ENCODE data around the gene ALPI.
A peak's percentile ranks its signal among the peaks of the same experiment; 100 is the strongest.
"Not testable (repeated sequence)": the region's sequence is repeated elsewhere in the genome, so short reads cannot be mapped to it uniquely, and the experiment has no call there.

ALPI gene

DNA sequence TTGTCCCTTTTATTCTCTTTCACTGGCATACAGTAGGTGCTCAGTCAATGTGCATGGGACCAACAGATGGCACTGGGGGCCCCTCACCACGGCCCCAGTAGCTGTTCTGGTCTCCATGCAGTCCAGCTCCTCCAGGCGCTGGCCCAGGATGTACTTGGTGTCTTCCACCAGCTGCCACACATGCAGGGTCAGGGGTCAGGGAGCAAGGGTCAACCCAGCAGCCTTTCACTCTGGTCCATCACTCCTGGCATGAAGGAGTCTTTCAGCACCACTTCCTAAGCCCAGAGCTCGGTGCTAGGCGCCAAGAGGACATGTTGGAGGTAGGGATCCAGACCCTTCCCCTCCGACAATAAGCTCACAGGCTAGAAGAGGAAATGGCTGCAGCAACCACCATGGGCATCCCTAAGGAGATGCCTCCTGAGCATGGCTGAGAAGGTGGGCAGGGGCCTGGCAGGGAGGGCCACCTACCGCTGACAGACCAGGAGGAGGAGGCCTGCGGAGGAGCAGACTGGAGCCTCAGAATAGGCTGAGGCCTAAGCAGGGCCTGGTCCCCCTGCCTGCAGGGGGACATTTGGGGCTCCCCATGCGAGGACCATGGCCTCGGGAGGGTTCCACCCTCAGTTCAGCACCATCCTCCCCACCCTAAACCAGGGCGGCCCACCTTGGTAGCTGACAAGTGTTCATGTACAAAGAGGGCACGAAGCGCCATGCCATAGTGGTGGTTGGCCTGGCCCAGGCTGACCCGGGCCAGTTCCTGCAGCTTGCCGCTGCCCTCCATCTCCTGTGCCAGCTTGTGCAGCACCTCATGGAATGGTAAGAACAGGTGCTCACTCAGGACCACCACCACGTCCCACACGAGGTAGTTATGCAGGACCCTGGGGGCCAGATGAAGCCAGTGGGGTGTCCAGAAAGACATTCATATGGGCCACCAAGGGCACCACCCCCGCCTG is 39.2 kb upstream of the ALPI start:
- H3K9ac ChIP-seq (ENCODE audit: low read length), result no peak overlapping the region
- H3K4me1 ChIP-seq (ENCODE audit: insufficient read depth, low read length), result no peaks in the 10 kb centered on the region
- H3K27ac ChIP-seq (ENCODE audit: low read depth, low read length), result no peak overlapping the region
- peaks cover 0 to 46% of the 10 kb centered on the region in 2 donors for H3K27me3 ChIP-seq (ENCODE audit: control insufficient read depth in 1 of 2, insufficient read depth in 2 of 2, low read length in 2 of 2)
- H3K36me3 ChIP-seq (ENCODE audit: insufficient read depth, low read length), result no peaks in the 10 kb centered on the region
- H3K9me3 ChIP-seq (ENCODE audit: low read length), result no peaks in the 10 kb centered on the region
- H3K4me3 ChIP-seq (ENCODE audit: low read depth in 1 of 2, low read length in 2 of 2), result no peak overlapping the region

DNA sequence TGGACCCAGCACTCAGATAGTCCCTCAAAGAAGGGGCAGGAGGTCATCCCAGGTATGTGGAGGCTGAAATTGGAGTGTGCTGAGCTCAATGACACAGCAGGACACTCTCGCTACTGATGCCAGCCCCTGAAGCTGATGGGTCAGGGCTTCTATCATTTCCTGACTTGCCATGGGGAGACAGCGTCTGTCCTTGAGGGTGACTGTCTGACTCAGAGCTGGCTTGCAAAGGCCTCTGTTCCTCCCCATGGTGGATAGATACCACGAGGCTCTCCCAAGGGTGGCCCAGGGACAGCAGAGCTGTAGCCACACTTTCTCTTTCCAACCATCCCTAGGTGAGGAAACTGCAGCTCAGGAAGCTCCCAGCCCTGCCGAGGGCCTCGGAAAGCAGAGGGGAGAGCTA is 38.5 kb upstream of the ALPI start:
- Histone ChIP-seq H3K27me3 (ENCODE audit: control insufficient read depth in 1 of 2, insufficient read depth in 2 of 2, low read length in 2 of 2) (peaks cover 0 to 46% of the 10 kb centered on the region in 2 donors), H3K4me1 (ENCODE audit: insufficient read depth, low read length) (no peaks in the 10 kb centered on the region), H3K36me3 (ENCODE audit: insufficient read depth, low read length) (no peaks in the 10 kb centered on the region), H3K4me3 (ENCODE audit: low read depth in 1 of 2, low read length in 2 of 2) (no peak overlapping the region), H3K9me3 (ENCODE audit: low read length) (peaks cover 4% of the 10 kb centered on the region), H3K9ac (ENCODE audit: low read length) (no peak overlapping the region), H3K27ac (ENCODE audit: low read depth, low read length) (no peak overlapping the region)

DNA sequence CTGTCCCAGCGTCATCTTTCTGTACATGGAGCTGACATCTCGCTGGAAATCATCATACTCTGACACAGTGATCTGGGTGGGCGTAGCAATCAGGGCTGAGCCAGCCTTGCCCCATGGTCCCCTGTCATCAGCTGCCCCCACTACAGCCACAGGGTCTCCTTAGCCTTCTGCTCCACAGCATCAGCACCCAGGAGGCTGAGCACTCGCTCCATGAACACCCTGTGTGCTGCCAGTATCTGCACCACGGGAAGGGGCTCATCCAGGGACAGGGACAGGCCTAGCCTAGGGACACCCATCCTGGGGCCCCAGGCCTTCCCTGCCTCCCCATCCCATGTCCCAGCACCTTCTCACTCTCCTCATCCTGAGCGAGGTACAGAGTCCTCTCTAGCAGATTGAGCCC is 37.9 kb upstream of the ALPI start:
- no peak overlapping the region for H3K4me3 ChIP-seq (ENCODE audit: low read depth in 1 of 2, low read length in 2 of 2)
- H3K9me3 ChIP-seq (ENCODE audit: low read length), result peaks cover 7% of the 10 kb centered on the region
- H3K4me1 ChIP-seq (ENCODE audit: insufficient read depth, low read length), result no peaks in the 10 kb centered on the region
- H3K36me3 ChIP-seq (ENCODE audit: insufficient read depth, low read length), result no peaks in the 10 kb centered on the region
- peaks cover 0 to 46% of the 10 kb centered on the region in 2 donors for H3K27me3 ChIP-seq (ENCODE audit: control insufficient read depth in 1 of 2, insufficient read depth in 2 of 2, low read length in 2 of 2)
- no peak overlapping the region for H3K9ac ChIP-seq (ENCODE audit: low read length)
- H3K27ac ChIP-seq (ENCODE audit: low read depth, low read length), result no peak overlapping the region

DNA sequence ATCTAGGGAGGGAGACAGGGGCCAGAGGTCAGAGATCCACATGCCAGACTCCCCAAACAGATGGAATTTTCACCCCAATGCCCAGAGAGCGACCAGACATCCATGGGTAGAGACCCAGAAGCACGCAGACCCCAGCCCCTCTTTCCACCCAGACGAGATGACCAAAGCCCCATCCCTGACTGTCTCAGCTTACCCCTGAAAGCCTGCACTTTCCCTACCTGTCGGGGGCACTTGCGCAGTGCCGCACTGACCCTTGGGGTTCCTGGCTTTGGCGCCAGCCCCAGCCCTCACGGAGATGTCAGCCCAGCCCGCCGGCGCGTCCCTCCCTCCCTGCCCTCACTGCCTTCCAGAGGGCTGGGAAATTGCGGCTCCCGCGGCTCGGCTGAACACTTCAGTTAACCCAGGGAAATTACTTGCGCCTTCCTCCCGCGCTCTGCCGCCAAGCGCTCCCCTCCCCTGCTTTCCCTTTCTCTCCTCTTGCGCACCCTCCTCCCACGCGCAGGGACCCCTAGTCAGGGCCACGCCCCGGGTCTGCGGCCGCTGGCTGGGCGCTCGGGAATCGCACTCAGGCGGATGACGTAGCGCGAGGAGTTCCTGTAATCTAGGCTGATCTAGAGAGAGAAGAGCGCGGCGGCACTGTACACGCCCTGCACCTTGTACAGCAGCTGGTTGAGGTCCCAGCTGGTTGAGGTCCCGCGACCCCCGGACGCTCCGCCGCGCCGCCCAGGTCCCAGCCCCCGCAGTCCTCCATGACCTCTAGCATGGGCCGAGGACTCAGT is 37.3 kb upstream of the ALPI start:
- Histone ChIP-seq H3K9me3 (ENCODE audit: low read length) (peaks cover 7% of the 10 kb centered on the region), H3K27me3 (ENCODE audit: control insufficient read depth in 1 of 2, insufficient read depth in 2 of 2, low read length in 2 of 2) (peaks cover 0 to 46% of the 10 kb centered on the region in 2 donors), H3K4me3 (ENCODE audit: low read depth in 1 of 2, low read length in 2 of 2) (peak overlapping the region in 1 of 2 donors; percentile 34), H3K9ac (ENCODE audit: low read length) (no peak overlapping the region), H3K4me1 (ENCODE audit: insufficient read depth, low read length) (no peaks in the 10 kb centered on the region), H3K36me3 (ENCODE audit: insufficient read depth, low read length) (no peaks in the 10 kb centered on the region), H3K27ac (ENCODE audit: low read depth, low read length) (no peak overlapping the region)

DNA sequence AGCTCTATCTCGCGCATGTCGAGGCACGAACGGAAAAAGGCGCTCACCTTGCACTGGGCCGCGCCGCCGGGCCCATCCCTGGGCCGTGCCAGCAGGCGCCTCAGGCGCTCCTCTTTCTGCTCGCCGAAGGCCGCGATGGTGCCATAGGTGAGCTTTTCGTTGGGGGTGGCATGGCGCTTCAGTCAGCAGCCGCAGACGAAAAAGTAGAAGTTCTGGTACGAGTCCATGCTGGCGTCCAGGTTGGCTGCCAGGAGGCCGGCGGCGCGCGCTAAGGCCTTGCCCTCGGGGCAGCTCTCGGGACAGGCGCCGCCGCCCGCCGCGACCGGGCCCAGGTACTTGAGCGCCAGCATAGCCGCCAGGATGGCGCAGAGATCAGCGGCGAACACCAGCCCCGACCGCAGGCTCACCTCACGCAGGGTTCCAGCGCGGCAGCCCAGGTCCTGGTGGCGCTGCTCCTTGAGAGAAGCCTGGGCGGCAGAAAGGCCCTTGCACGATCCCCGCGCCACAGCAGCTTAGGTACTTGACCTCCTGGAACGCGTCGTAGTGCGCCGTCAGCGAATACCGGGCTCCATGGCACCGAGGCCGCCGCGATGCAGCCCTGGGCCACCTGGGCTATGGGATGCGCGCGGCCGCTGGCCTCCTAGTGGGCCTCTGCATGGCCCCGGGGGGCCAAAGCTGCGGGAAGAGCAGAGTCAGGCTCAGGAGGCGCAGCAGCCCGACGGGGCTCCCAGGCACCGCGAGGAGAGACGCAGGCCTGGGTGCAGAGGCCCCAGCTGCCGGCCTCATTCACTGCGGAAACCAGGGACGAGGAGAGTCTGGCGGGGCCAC is 36.5 kb upstream of the ALPI start:
- H3K36me3 ChIP-seq (ENCODE audit: insufficient read depth, low read length), result no peaks in the 10 kb centered on the region
- H3K27me3 ChIP-seq (ENCODE audit: control insufficient read depth in 1 of 2, insufficient read depth in 2 of 2, low read length in 2 of 2), result peaks cover 0 to 46% of the 10 kb centered on the region in 2 donors
- no peak overlapping the region for H3K27ac ChIP-seq (ENCODE audit: low read depth, low read length)
- H3K4me3 ChIP-seq (ENCODE audit: low read depth in 1 of 2, low read length in 2 of 2), result peak overlapping the region in 1 of 2 donors; percentile 34
- peaks cover 7% of the 10 kb centered on the region for H3K9me3 ChIP-seq (ENCODE audit: low read length)
- H3K4me1 ChIP-seq (ENCODE audit: insufficient read depth, low read length), result no peaks in the 10 kb centered on the region
- H3K9ac ChIP-seq (ENCODE audit: low read length), result no peak overlapping the region

DNA sequence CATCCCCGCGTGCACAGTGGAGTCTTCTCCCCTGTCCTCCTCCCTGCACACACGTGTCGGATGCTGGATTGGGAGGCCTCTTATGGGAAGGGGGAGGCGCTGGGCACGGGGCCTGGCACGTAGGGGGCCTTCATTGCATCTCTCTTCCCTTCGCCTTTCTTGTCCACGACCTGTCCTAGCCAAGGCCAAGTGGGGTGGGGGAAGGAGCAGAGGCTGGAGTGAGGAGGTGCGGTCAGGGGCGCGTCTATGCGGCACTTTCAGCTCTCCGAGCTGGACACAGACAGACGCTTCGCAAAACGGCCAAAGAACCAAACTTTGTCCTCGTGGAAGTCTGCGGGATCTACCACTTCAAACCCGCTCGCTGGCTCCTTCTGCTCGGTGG is 35.9 kb upstream of the ALPI start:
- H3K4me1 ChIP-seq (ENCODE audit: insufficient read depth, low read length), result no peaks in the 10 kb centered on the region
- H3K27me3 ChIP-seq (ENCODE audit: control insufficient read depth in 1 of 2, insufficient read depth in 2 of 2, low read length in 2 of 2), result peaks cover 0 to 46% of the 10 kb centered on the region in 2 donors
- H3K27ac ChIP-seq (ENCODE audit: low read depth, low read length), result no peak overlapping the region
- H3K4me3 ChIP-seq (ENCODE audit: low read depth in 1 of 2, low read length in 2 of 2), result no peak overlapping the region
- no peaks in the 10 kb centered on the region for H3K36me3 ChIP-seq (ENCODE audit: insufficient read depth, low read length)
- H3K9ac ChIP-seq (ENCODE audit: low read length), result no peak overlapping the region
- H3K9me3 ChIP-seq (ENCODE audit: low read length), result peaks cover 7% of the 10 kb centered on the region

DNA sequence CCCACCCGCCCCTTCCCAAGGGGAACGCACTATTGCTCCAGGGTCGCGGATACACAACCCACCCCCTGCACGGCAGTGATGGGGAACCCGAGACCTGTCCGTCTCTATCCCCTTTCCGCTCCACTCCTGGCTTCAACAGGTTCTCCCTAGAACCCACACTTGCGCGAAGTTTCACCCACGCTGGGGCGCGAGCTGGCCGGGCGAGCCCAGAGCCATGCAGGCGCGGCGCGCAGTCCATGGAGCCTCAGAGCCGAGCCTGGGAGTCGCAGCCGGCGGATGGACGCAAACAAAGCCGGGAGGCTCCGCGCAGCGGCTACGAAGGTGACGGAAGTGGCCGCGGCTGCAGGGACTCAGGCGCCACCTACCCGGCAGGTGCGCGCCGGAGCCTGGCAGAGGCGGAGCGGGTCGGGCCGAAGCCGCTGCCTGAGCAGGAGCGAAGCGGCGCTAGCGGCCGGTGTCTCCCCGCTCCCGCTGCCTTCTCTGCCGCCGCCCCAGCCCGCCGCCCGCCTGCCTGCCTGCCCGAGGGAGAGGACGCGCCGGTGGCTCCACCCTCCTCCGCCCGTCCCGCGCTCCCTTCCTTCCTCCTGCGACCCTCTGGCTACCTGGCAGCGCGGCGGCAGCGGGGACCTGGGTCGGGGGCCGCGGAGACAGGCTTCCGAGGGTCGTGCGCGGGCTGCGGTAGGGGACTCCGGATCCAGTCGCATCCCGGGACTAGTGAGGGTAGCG is 35.3 kb upstream of the ALPI start:
- H3K4me1 ChIP-seq (ENCODE audit: insufficient read depth, low read length), result no peaks in the 10 kb centered on the region
- no peak overlapping the region for H3K27ac ChIP-seq (ENCODE audit: low read depth, low read length)
- H3K36me3 ChIP-seq (ENCODE audit: insufficient read depth, low read length), result no peaks in the 10 kb centered on the region
- peaks cover 0 to 46% of the 10 kb centered on the region in 2 donors for H3K27me3 ChIP-seq (ENCODE audit: control insufficient read depth in 1 of 2, insufficient read depth in 2 of 2, low read length in 2 of 2)
- no peak overlapping the region for H3K4me3 ChIP-seq (ENCODE audit: low read depth in 1 of 2, low read length in 2 of 2)
- peaks cover 7% of the 10 kb centered on the region for H3K9me3 ChIP-seq (ENCODE audit: low read length)
- no peak overlapping the region for H3K9ac ChIP-seq (ENCODE audit: low read length)

DNA sequence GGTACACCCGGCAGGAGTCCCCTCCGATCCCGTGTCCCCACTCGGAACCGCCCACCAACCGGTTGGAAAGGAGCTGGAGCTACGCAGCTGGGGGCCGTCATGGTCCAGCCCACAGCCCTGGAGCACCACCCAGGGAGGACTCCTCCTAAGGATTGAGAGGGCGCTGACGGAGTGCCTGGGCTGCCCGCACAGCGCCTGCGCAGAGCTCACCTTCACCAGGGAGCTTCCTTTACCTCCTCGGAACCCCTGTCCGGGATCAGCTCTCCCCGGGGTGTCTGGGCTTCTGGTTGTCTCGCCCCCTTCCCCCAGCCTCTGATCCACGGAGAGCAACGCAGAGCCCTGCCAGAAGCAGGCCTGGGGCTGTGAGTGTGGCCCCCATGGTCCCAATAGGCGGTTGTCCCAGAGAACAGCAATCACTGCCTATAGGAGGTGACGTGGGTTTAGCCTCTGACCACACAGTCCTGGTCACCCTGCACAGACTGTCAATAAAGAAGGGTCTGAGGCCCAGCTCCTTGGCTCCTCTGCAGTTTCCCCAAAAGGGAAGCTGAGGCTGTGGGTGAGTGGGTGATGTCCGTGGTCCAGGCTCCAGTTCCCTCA is 34.7 kb upstream of the ALPI start:
- Histone ChIP-seq H3K4me1 (ENCODE audit: insufficient read depth, low read length) (no peaks in the 10 kb centered on the region), H3K9ac (ENCODE audit: low read length) (no peak overlapping the region), H3K27ac (ENCODE audit: low read depth, low read length) (no peak overlapping the region), H3K9me3 (ENCODE audit: low read length) (peaks cover 7% of the 10 kb centered on the region), H3K4me3 (ENCODE audit: low read depth in 1 of 2, low read length in 2 of 2) (no peak overlapping the region), H3K27me3 (ENCODE audit: control insufficient read depth in 1 of 2, insufficient read depth in 2 of 2, low read length in 2 of 2) (peaks cover 0 to 46% of the 10 kb centered on the region in 2 donors), H3K36me3 (ENCODE audit: insufficient read depth, low read length) (no peaks in the 10 kb centered on the region)

DNA sequence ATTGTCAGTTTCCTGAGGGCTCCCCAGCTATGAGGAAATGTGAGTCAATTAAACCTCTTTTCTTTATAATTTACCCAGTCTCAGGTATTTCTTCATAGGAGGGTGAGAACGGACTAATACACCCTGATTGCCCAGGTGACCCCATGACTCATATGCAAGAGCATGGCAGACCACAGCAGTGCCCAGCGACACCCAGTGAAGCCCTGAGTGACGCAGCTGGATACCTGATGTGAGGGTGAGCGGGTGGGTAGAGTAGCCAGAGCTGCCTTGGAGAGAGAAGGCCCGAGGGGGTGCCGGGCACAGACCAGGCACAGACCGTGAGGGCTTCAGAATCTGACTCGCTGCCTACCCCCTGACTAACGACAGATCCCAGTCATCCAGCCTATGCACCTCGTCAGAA is 33.9 kb upstream of the ALPI start:
- Histone ChIP-seq H3K4me3 (ENCODE audit: low read depth in 1 of 2, low read length in 2 of 2) (no peak overlapping the region), H3K36me3 (ENCODE audit: insufficient read depth, low read length) (no peaks in the 10 kb centered on the region), H3K4me1 (ENCODE audit: insufficient read depth, low read length) (no peaks in the 10 kb centered on the region), H3K9ac (ENCODE audit: low read length) (no peak overlapping the region), H3K9me3 (ENCODE audit: low read length) (peaks cover 7% of the 10 kb centered on the region), H3K27me3 (ENCODE audit: control insufficient read depth in 1 of 2, insufficient read depth in 2 of 2, low read length in 2 of 2) (peaks cover 0 to 46% of the 10 kb centered on the region in 2 donors), H3K27ac (ENCODE audit: low read depth, low read length) (no peak overlapping the region)

DNA sequence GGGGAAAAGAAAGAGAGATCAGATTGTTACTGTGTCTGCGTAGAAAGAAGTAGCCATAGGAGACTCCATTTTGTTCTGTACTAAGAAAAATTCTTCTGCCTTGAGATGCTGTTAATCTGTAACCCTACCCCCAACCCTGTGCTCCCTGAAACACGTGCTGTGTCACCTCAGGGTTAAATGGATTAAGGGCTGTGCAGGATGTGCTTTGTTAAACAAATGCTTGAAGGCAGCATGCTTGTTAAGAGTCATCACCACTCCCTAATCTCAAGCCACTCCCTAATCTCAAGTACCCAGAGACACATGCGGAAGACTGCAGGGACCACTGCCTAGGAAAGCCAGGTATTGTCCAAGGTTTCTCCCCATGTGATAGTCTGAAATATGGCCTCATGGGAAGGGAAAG is 33.0 kb upstream of the ALPI start:
- H3K27ac ChIP-seq (ENCODE audit: low read depth, low read length); H3K36me3 ChIP-seq (ENCODE audit: insufficient read depth, low read length); H3K9ac ChIP-seq (ENCODE audit: low read length); H3K9me3 ChIP-seq (ENCODE audit: low read length); H3K4me3 ChIP-seq (ENCODE audit: low read depth in 1 of 2, low read length in 2 of 2); H3K4me1 ChIP-seq (ENCODE audit: insufficient read depth, low read length): not testable (repeated sequence)
- H3K27me3 ChIP-seq (ENCODE audit: control insufficient read depth in 1 of 2, insufficient read depth in 2 of 2, low read length in 2 of 2), result peaks cover 0 to 38% of the 10 kb centered on the region in 2 donors

All from muscle layer of colon (tissue), 2 donors.